GM23338 (cell line): Measurements from ENCODE around the gene TPSAB1. TPM values are rescaled to one million over a fixed set of nuclear protein-coding genes. Genes with fewer than 3 reads are reported as not detected.

ENCODE experiments used
- ATAC-seq: fragments of 200-7000 bp; cut with Tn5 transposase; 3 replicates; pipeline ENCODE4 v1.9.1; 2020
- DNase-seq: peaks from one replicate; pipeline ENCODE4 v3.0.0-alpha.2; 2015; ENCODE audit warnings: low spot score
- H2AFZ ChIP-seq: fragments of 200-600 bp; sonication (generic); 2 replicates; pipeline ENCODE4 v1.8.0; 2016; ENCODE audit warnings: antibody characterized with exemption, mild to moderate bottlenecking, moderate library complexity
- H3F3A ChIP-seq: fragments of 200-600 bp; sonication (generic); replicated peaks from 2 replicates; pipeline ENCODE4 v1.8.0; 2017; ENCODE audit warnings: antibody characterized with exemption, mixed run types, low read depth
- H3K27ac ChIP-seq: fragments of 200-600 bp; sonication (generic); 2 replicates; pipeline ENCODE4 v1.6.1; 2016; ENCODE audit warnings: low read depth
- H3K27me3 ChIP-seq: fragments of 200-600 bp; sonication (generic); 2 replicates; pipeline ENCODE4 v1.8.0; 2016; ENCODE audit warnings: mild to moderate bottlenecking, mixed run types, moderate library complexity; ENCODE audit not compliant: insufficient read depth
- H3K36me3 ChIP-seq: fragments of 200-600 bp; sonication (generic); 2 replicates; pipeline ENCODE4 v1.8.0; 2016; ENCODE audit warnings: mild to moderate bottlenecking; ENCODE audit not compliant: insufficient read depth
- H3K4me1 ChIP-seq: fragments of 200-600 bp; sonication (generic); 2 replicates; pipeline ENCODE4 v1.8.0; 2016; ENCODE audit warnings: mild to moderate bottlenecking, moderate library complexity; ENCODE audit not compliant: insufficient read depth
- H3K4me2 ChIP-seq: fragments of 200-600 bp; sonication (generic); 2 replicates; pipeline ENCODE4 v1.7.1; 2017; ENCODE audit warnings: mixed run types
- H3K4me3 ChIP-seq: fragments of 200-600 bp; sonication (generic); 2 replicates; pipeline ENCODE4 v1.6.1; 2016; ENCODE audit warnings: mixed run types
- H3K79me2 ChIP-seq: fragments of 200-600 bp; sonication (generic); replicated peaks from 2 replicates; pipeline ENCODE4 v1.8.0; 2017; ENCODE audit warnings: mild to moderate bottlenecking; ENCODE audit not compliant: insufficient read depth
- H3K9me2 ChIP-seq: fragments of 200-600 bp; sonication (generic); 2 replicates; pipeline ENCODE4 v1.8.0; 2017; ENCODE audit not compliant: insufficient read depth
- H4K20me1 ChIP-seq: fragments of 200-600 bp; sonication (generic); replicated peaks from 2 replicates; pipeline ENCODE4 v1.8.0; 2017; ENCODE audit warnings: mild to moderate bottlenecking; ENCODE audit not compliant: insufficient read depth
- H3K27ac Mint-ChIP-seq: 2 replicates; pipeline ENCODE4 v1.8.0; 2020; ENCODE audit warnings: inconsistent platforms, mild to moderate bottlenecking, moderate library complexity, mixed read lengths
- H3K27me3 Mint-ChIP-seq: 3 replicates; pipeline ENCODE4 v1.8.0; 2022; ENCODE audit warnings: low read depth, mild to moderate bottlenecking, moderate library complexity, mixed read lengths, inconsistent platforms; ENCODE audit not compliant: insufficient read depth, poor library complexity
- H3K36me3 Mint-ChIP-seq: 3 replicates; pipeline ENCODE4 v1.8.0; 2021; ENCODE audit warnings: low read depth, mild to moderate bottlenecking, inconsistent platforms, moderate library complexity, mixed read lengths
- H3K4me1 Mint-ChIP-seq: 3 replicates; pipeline ENCODE4 v1.8.0; 2020; ENCODE audit warnings: mild to moderate bottlenecking, inconsistent platforms, mixed read lengths
- H3K4me3 Mint-ChIP-seq: 3 replicates; pipeline ENCODE4 v1.8.0; 2021; ENCODE audit warnings: moderate library complexity, mild to moderate bottlenecking, inconsistent platforms, mixed read lengths
- H3K9me3 Mint-ChIP-seq: 3 replicates; pipeline ENCODE4 v1.8.0; 2020; ENCODE audit warnings: moderate library complexity, mild to moderate bottlenecking, inconsistent platforms, mixed read lengths
- CREB1 ChIP-seq: fragments of 250-450 bp; sonication (Bioruptor Pico); IDR thresholded peaks from 2 replicates; pipeline ENCODE4 v1.5.0; 2020; ENCODE audit warnings: low read depth, mild to moderate bottlenecking, moderate library complexity
- CTCF ChIP-seq, 2 experiments: fragments of 200-600 bp in 1 of 2; sonication (generic) in 1 of 2; conservative IDR thresholded peaks; 2 replicates each; pipeline versions ENCODE4 v1.5.1 to v1.6.1; 2016 to 2017; ENCODE audit warnings: antibody characterized with exemption in 2 of 2, low read depth in 2 of 2, mild to moderate bottlenecking in 2 of 2, moderate library complexity in 1 of 2
- EZH2 ChIP-seq: fragments of 200-600 bp; sonication (generic); IDR thresholded peaks from one replicate; pipeline ENCODE4 v1.8.0; 2017; ENCODE audit warnings: antibody characterized with exemption, mild to moderate bottlenecking, low read depth; ENCODE audit not compliant: unreplicated experiment
- EZH2phosphoT487 ChIP-seq: fragments of 200-600 bp; sonication (generic); IDR thresholded peaks from one replicate; pipeline ENCODE4 v1.8.1; 2018; ENCODE audit warnings: antibody characterized with exemption; ENCODE audit not compliant: unreplicated experiment
- NANOG ChIP-seq: IDR thresholded peaks from 2 replicates; pipeline ENCODE4 v1.6.1; 2016; ENCODE audit warnings: antibody characterized with exemption, borderline replicate concordance
- POLR2AphosphoS5 ChIP-seq: IDR thresholded peaks from 2 replicates; pipeline ENCODE4 v1.6.1; 2016; ENCODE audit warnings: antibody characterized with exemption, low read depth
- STAT1 ChIP-seq: IDR thresholded peaks from one replicate; pipeline ENCODE4 v1.6.1; 2016; ENCODE audit warnings: antibody characterized with exemption; ENCODE audit not compliant: unreplicated experiment
- ZNF114 ChIP-seq: fragments of 250-450 bp; sonication (Bioruptor Pico); IDR thresholded peaks from 2 replicates; pipeline ENCODE4 v1.5.0; 2020; ENCODE audit warnings: mild to moderate bottlenecking, moderate library complexity
- ZNF462 ChIP-seq: fragments of 250-450 bp; sonication (Bioruptor Pico); IDR thresholded peaks from 2 replicates; pipeline ENCODE4 v1.5.0; 2020; ENCODE audit warnings: mild to moderate bottlenecking, moderate library complexity
- polyA plus RNA-seq: library from polyadenylated mRNA; unstranded; fragments of >200 nt; fragmentation: Nextera tagmentation; extraction: Ambion mirVana; gene quantifications from 2 replicates; pipeline ENCODE4 v1.2.1, GENCODE V29; 2016
- total RNA-seq: library from RNA; depleted of rRNA; stranded (reverse); fragments of >200 nt; shearing (Covaris generic); gene quantifications from 2 replicates; pipeline ENCODE4 v1.2.3, GENCODE V29; 2014
- TF ChIP-seq, protein P1 (sequence below): IDR thresholded peaks from one replicate; pipeline ENCODE4 v1.6.1; 2018; ENCODE audit warnings: antibody characterized with exemption; ENCODE audit not compliant: unreplicated experiment
- TF ChIP-seq, protein P2 (sequence below): IDR thresholded peaks from 2 replicates; pipeline ENCODE4 v1.6.1; 2016; ENCODE audit warnings: antibody characterized with exemption

The TPSAB1 gene
- total and polyA plus RNA-seq, 2 experiments from 2014 or later, result not detected

GRCh38 chr16:1221628-1222552 is 18.6 kb upstream of the TPSAB1 start:
- Histone ChIP-seq H3K36me3 (no peaks in the 10 kb centered on the region), H3F3A (no peaks in the 10 kb centered on the region), H3K4me3 (no peak overlapping the region), H3K9me2 (no peaks in the 10 kb centered on the region), H3K27me3 (no peaks in the 10 kb centered on the region), H2AFZ (no peak overlapping the region), H3K27ac (no peak overlapping the region), H3K4me1 (no peaks in the 10 kb centered on the region), H4K20me1 (no peaks in the 10 kb centered on the region; the same call in none of the 2 replicates), H3K79me2 (no peaks in the 10 kb centered on the region), H3K4me2 (no peak overlapping the region)
- ATAC-seq (no peak), DNase-seq (no peak)
- no peak overlapping the region; the same call in 2 of the 3 replicates for H3K4me3 Mint-ChIP-seq
- no peaks in the 10 kb centered on the region for H3K4me1 Mint-ChIP-seq
- no peaks in the 10 kb centered on the region; the same call in 2 of the 3 replicates for H3K36me3 Mint-ChIP-seq
- no peaks in the 10 kb centered on the region for H3K9me3 Mint-ChIP-seq
- TF ChIP-seq POLR2AphosphoS5, result no peak
- no peak for TF ChIP-seq EZH2phosphoT487
- TF ChIP-seq, protein P1, sequence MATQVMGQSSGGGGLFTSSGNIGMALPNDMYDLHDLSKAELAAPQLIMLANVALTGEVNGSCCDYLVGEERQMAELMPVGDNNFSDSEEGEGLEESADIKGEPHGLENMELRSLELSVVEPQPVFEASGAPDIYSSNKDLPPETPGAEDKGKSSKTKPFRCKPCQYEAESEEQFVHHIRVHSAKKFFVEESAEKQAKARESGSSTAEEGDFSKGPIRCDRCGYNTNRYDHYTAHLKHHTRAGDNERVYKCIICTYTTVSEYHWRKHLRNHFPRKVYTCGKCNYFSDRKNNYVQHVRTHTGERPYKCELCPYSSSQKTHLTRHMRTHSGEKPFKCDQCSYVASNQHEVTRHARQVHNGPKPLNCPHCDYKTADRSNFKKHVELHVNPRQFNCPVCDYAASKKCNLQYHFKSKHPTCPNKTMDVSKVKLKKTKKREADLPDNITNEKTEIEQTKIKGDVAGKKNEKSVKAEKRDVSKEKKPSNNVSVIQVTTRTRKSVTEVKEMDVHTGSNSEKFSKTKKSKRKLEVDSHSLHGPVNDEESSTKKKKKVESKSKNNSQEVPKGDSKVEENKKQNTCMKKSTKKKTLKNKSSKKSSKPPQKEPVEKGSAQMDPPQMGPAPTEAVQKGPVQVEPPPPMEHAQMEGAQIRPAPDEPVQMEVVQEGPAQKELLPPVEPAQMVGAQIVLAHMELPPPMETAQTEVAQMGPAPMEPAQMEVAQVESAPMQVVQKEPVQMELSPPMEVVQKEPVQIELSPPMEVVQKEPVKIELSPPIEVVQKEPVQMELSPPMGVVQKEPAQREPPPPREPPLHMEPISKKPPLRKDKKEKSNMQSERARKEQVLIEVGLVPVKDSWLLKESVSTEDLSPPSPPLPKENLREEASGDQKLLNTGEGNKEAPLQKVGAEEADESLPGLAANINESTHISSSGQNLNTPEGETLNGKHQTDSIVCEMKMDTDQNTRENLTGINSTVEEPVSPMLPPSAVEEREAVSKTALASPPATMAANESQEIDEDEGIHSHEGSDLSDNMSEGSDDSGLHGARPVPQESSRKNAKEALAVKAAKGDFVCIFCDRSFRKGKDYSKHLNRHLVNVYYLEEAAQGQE, result no peak
- no peak for TF ChIP-seq STAT1
- no peak for TF ChIP-seq ZNF114
- no peak for TF ChIP-seq CTCF (conservative IDR thresholded peaks at IDR 0.05; ENCODE audit: low read depth in 2 of 2)
- TF ChIP-seq ZNF462 (CRISPR knock-in tag), result no peak
- TF ChIP-seq CREB1 (CRISPR knock-in tag), result no peak
- TF ChIP-seq, protein P2, sequence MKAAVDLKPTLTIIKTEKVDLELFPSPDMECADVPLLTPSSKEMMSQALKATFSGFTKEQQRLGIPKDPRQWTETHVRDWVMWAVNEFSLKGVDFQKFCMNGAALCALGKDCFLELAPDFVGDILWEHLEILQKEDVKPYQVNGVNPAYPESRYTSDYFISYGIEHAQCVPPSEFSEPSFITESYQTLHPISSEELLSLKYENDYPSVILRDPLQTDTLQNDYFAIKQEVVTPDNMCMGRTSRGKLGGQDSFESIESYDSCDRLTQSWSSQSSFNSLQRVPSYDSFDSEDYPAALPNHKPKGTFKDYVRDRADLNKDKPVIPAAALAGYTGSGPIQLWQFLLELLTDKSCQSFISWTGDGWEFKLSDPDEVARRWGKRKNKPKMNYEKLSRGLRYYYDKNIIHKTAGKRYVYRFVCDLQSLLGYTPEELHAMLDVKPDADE, result no peak
- no peak for TF ChIP-seq EZH2
- TF ChIP-seq NANOG, result no peak
- peaks cover 19% of the 10 kb centered on the region for H3K27me3 Mint-ChIP-seq
- H3K27ac Mint-ChIP-seq, result no peak overlapping the region
